Stimulated activated memory B cell treated with anti-CD40 and anti-IgM and Interleukin-4, amounts not matched to agents 10 μg/mL and 1 μg/mL and 100 μg/mL, for 72 hours (primary cell): ENCODE measurements around the gene PIK3CD.

Experiments
- ATAC-seq: fragments of 150-1000 bp; cut with Tn5 transposase; 2 replicates; pipeline ENCODE4 v1.10.0; 2021
- H3K27ac Mint-ChIP-seq: one replicate; pipeline ENCODE4 v1.8.0; 2022; ENCODE audit warnings: mild to moderate bottlenecking, mixed read lengths
- H3K27me3 Mint-ChIP-seq: one replicate; pipeline ENCODE4 v1.8.0; 2022; ENCODE audit warnings: mixed read lengths
- H3K36me3 Mint-ChIP-seq: one replicate; pipeline ENCODE4 v1.8.0; 2022; ENCODE audit warnings: mixed read lengths
- H3K4me1 Mint-ChIP-seq: one replicate; pipeline ENCODE4 v1.8.0; 2022; ENCODE audit warnings: mixed read lengths
- H3K4me3 Mint-ChIP-seq: one replicate; pipeline ENCODE4 v1.8.0; 2022; ENCODE audit warnings: mild to moderate bottlenecking, moderate library complexity, mixed read lengths
- H3K9me3 Mint-ChIP-seq: one replicate; pipeline ENCODE4 v1.8.0; 2022; ENCODE audit warnings: mixed read lengths

Gene PIK3CD

DNA sequence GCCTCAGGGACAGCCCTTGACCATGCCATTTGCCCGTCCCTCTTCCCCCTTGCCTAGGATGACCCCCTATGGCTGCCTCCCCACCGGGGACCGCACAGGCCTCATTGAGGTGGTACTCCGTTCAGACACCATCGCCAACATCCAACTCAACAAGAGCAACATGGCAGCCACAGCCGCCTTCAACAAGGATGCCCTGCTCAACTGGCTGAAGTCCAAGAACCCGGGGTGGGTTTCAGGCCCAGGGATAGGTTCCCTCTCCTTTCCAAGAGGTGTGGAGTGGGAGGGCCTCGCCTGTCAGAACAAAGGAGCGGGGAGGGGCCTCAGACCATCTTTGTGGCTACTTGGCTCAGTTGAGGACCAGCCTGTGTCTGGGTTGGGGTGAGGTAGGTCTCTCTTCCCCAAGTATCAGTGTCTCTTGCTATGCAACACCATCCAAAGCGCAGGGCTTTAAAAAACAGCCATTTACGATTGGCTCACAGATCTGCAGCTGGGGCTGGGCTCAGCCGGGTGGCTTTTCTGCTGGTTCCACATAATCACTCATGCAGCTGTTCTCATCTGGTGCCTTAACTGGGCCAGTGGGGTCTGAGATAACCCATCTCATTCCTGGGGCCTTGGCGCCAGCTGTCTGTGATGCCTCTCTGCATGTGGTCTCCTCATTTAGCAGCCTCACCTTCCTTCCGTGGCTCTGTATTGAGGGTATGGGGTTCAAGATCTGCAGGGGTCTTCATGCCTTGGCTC lies 71.7 kb downstream of the PIK3CD start:
- Mint-ChIP-seq H3K36me3 (peaks cover 73% of the 10 kb centered on the region), H3K4me3 (no peak overlapping the region), H3K27ac (peak overlapping the region; percentile 73), H3K4me1 (peaks cover 46% of the 10 kb centered on the region), H3K27me3 (no peaks in the 10 kb centered on the region), H3K9me3 (no peaks in the 10 kb centered on the region)
- ATAC-seq, result no peak

- no peak for ATAC-seq
- H3K9me3 Mint-ChIP-seq, result no peaks in the 10 kb centered on the region
- H3K36me3 Mint-ChIP-seq, result peaks cover 80% of the 10 kb centered on the region
- no peaks in the 10 kb centered on the region for H3K27me3 Mint-ChIP-seq
- H3K27ac Mint-ChIP-seq, result peak overlapping the region; percentile 73
- H3K4me1 Mint-ChIP-seq, result peaks cover 46% of the 10 kb centered on the region
- no peak overlapping the region for H3K4me3 Mint-ChIP-seq
These were observed 72.4 kb downstream of the PIK3CD start for GRCh38 chr1:9723926-9724325.

DNA sequence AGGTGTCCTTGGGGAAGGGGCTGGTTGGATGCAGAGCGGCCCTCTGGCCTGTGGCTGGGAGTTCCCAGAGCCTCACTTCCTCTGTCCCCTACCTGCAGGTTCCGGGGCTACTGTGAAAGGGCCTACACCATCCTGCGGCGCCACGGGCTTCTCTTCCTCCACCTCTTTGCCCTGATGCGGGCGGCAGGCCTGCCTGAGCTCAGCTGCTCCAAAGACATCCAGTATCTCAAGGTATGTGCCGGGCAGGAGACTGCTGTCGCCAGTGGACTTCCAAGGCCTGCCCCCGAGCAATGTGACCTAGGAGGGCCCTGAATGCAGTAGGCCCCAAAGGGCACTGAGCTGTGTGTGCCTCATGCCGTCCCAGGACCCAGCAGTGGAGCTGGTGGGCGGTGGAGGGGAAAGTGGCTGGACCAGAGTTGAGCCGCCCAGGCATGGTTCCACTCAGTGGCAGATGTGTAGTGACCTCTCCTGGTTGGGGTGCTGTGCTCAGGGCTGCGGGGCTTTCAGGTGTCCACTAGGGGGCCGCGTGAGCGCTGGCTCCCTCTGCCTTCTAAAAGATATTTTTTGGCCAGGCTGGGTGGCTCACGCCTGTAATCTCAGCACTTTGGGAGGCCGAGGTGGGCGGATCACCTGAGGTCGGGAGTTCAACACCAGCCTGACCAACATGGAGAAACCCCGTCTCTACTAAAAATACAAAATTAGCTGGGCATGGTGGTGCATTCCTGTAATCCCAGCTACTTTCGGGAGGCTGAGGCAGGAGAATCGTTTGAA lies 73.4 kb downstream of the PIK3CD start:
- Mint-ChIP-seq H3K4me1 (peaks cover 41% of the 10 kb centered on the region), H3K9me3 (no peaks in the 10 kb centered on the region), H3K27ac (peak overlapping the region; percentile 73), H3K27me3 (no peaks in the 10 kb centered on the region), H3K4me3 (no peak overlapping the region), H3K36me3 (peaks cover 85% of the 10 kb centered on the region)
- peak; percentile 80 for ATAC-seq

GRCh38 chr1:9726406-9726805 lies 74.9 kb downstream of the PIK3CD start:
- ATAC-seq, result no peak
- no peaks in the 10 kb centered on the region for H3K9me3 Mint-ChIP-seq
- no peaks in the 10 kb centered on the region for H3K27me3 Mint-ChIP-seq
- no peak overlapping the region for H3K4me3 Mint-ChIP-seq
- peaks cover 45% of the 10 kb centered on the region for H3K4me1 Mint-ChIP-seq
- H3K36me3 Mint-ChIP-seq, result peaks cover 87% of the 10 kb centered on the region
- H3K27ac Mint-ChIP-seq, result peak overlapping the region; percentile 27

DNA sequence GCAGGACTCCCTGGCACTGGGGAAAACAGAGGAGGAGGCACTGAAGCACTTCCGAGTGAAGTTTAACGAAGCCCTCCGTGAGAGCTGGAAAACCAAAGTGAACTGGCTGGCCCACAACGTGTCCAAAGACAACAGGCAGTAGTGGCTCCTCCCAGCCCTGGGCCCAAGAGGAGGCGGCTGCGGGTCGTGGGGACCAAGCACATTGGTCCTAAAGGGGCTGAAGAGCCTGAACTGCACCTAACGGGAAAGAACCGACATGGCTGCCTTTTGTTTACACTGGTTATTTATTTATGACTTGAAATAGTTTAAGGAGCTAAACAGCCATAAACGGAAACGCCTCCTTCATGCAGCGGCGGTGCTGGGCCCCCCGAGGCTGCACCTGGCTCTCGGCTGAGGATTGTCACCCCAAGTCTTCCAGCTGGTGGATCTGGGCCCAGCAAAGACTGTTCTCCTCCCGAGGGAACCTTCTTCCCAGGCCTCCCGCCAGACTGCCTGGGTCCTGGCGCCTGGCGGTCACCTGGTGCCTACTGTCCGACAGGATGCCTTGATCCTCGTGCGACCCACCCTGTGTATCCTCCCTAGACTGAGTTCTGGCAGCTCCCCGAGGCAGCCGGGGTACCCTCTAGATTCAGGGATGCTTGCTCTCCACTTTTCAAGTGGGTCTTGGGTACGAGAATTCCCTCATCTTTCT lies 75.5 kb downstream of the PIK3CD start:
- no peak for ATAC-seq
- Mint-ChIP-seq H3K27ac (peak overlapping the region; percentile 27), H3K36me3 (peaks cover 89% of the 10 kb centered on the region), H3K27me3 (no peaks in the 10 kb centered on the region), H3K4me3 (no peak overlapping the region), H3K4me1 (peaks cover 49% of the 10 kb centered on the region), H3K9me3 (no peaks in the 10 kb centered on the region)

DNA sequence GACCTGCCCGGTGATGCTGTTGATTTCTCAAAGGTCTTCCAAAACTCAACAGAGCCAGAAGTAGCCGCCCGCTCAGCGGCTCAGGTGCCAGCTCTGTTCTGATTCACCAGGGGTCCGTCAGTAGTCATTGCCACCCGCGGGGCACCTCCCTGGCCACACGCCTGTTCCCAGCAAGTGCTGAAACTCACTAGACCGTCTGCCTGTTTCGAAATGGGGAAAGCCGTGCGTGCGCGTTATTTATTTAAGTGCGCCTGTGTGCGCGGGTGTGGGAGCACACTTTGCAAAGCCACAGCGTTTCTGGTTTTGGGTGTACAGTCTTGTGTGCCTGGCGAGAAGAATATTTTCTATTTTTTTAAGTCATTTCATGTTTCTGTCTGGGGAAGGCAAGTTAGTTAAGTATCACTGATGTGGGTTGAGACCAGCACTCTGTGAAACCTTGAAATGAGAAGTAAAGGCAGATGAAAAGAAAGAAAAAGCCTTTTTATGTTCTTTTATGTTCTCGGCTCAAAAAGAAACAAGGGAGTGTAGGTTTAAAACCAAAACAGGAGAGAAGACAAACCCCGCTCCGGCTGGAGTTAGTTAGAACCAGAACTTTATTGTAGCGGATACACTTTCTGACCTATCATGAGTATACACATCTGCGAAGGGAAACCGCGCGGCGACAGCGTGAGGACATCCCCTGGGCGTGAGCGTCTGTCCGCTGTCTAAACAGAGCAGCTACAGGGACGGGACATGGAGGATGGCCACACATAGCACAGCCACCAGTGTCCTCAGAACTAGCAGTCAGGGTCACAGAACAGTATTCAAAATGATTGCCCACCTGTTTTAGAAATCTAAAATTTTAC lies 77.1 kb downstream of the PIK3CD start:
- H3K4me3 Mint-ChIP-seq, result peak overlapping the region; percentile 12
- H3K36me3 Mint-ChIP-seq, result peaks cover 89% of the 10 kb centered on the region
- peaks cover 62% of the 10 kb centered on the region for H3K4me1 Mint-ChIP-seq
- H3K27me3 Mint-ChIP-seq, result no peaks in the 10 kb centered on the region
- H3K9me3 Mint-ChIP-seq, result no peaks in the 10 kb centered on the region
- H3K27ac Mint-ChIP-seq, result peak overlapping the region; percentile 37
- ATAC-seq, result no peak

DNA sequence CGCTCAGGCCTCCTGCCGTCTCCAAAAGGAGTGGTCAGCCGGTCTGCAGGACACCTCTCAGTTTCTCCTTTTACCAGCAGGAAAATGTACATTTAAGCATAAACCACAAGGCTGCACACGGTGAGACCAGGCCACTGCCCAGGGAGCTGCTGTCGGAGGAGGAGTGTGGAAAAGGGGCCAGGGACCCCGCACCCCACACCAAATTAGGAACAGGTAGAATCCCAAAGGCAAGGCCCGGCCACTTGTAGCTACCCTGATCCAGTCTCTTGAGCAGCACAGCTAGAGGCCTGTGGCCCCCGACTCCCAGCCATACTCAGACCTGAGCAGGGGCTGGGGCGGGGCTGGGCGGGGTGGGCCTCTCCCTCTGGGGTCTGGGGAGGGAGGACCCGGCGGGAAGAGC lies 78.0 kb downstream of the PIK3CD start:
- peaks cover 89% of the 10 kb centered on the region for H3K36me3 Mint-ChIP-seq
- H3K27ac Mint-ChIP-seq, result peak overlapping the region; percentile 37
- ATAC-seq, result no peak
- no peaks in the 10 kb centered on the region for H3K9me3 Mint-ChIP-seq
- peaks cover 60% of the 10 kb centered on the region for H3K4me1 Mint-ChIP-seq
- H3K27me3 Mint-ChIP-seq, result no peaks in the 10 kb centered on the region
- no peak overlapping the region for H3K4me3 Mint-ChIP-seq

GRCh38 chr1:9730096-9730901 lies 78.8 kb downstream of the PIK3CD start:
- H3K4me3 Mint-ChIP-seq, result peak overlapping the region; percentile 48
- peaks cover 86% of the 10 kb centered on the region for H3K36me3 Mint-ChIP-seq
- H3K4me1 Mint-ChIP-seq, result peaks cover 54% of the 10 kb centered on the region
- peak; percentile 44 for ATAC-seq
- peak overlapping the region; percentile 57 for H3K27ac Mint-ChIP-seq
- H3K9me3 Mint-ChIP-seq, result no peaks in the 10 kb centered on the region
- no peaks in the 10 kb centered on the region for H3K27me3 Mint-ChIP-seq

- Mint-ChIP-seq H3K4me3 (peak overlapping the region; percentile 50), H3K9me3 (no peaks in the 10 kb centered on the region), H3K36me3 (peaks cover 92% of the 10 kb centered on the region), H3K27ac (peak overlapping the region; percentile 73), H3K27me3 (no peaks in the 10 kb centered on the region), H3K4me1 (peaks cover 54% of the 10 kb centered on the region)
- ATAC-seq, result no peak
These were observed 79.6 kb downstream of the PIK3CD start for GRCh38 chr1:9731051-9731537.

- Mint-ChIP-seq H3K9me3 (no peaks in the 10 kb centered on the region), H3K4me3 (peak overlapping the region; percentile 50), H3K27ac (peak overlapping the region; percentile 73), H3K27me3 (no peaks in the 10 kb centered on the region), H3K4me1 (peaks cover 54% of the 10 kb centered on the region), H3K36me3 (peaks cover 88% of the 10 kb centered on the region)
- ATAC-seq, result no peak
These were observed 80.0 kb downstream of the PIK3CD start for GRCh38 chr1:9731561-9731960.

DNA sequence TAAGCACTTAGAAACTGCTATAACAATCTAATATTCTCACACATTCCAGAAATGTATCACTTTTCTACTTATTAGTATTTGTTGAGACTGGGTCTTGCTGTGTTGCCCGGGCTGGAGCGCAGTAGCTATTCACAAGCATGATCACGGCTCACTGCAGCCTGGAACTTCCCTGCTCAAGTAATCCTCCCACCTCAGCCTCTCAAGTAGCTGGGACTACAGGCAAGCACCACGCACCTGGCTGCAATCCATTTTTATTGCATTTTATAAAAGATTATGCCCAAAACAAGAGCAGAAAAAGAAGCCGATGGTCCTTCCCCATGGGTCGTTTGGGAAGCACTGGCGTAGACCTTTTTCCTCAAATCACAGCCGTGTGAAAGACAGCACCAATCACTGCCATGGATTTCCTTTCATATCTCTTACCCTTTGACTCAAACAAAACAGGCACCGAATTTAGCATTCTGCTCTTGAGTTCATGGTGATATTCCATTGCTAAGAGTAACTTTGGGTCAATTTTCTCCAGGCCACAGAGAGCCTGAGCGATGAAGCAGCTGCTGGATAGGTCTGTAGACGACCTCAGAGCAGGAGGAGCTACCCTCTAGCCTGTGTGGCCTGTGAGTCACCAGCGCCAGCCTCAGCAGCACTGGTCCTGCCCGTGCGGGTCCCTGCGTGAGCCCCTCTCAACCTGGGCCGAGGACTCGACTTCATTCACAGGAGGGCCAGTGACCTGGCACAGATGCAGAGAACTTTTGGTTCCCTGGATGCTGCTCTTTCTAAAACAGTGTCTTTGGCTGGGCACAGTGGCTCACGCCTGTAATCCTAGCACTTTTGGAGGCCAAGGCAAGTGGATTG lies 80.8 kb downstream of the PIK3CD start:
- Mint-ChIP-seq H3K27ac (peak overlapping the region; percentile 73), H3K4me1 (peaks cover 54% of the 10 kb centered on the region), H3K4me3 (no peak overlapping the region), H3K36me3 (peaks cover 85% of the 10 kb centered on the region), H3K9me3 (no peaks in the 10 kb centered on the region), H3K27me3 (no peaks in the 10 kb centered on the region)
- peak; percentile 44 for ATAC-seq

- Mint-ChIP-seq H3K4me3 (peak overlapping the region; percentile 56), H3K9me3 (no peaks in the 10 kb centered on the region), H3K4me1 (peaks cover 53% of the 10 kb centered on the region), H3K27ac (peak overlapping the region; percentile 73), H3K36me3 (peaks cover 85% of the 10 kb centered on the region), H3K27me3 (no peaks in the 10 kb centered on the region)
- ATAC-seq, result no peak
These were observed 81.7 kb downstream of the PIK3CD start for GRCh38 chr1:9733160-9733789.

- Mint-ChIP-seq H3K27me3 (no peaks in the 10 kb centered on the region), H3K36me3 (peaks cover 71% of the 10 kb centered on the region), H3K4me3 (no peak overlapping the region), H3K27ac (no peak overlapping the region), H3K4me1 (peaks cover 35% of the 10 kb centered on the region), H3K9me3 (no peaks in the 10 kb centered on the region)
- ATAC-seq, result no peak
These were observed 84.3 kb downstream of the PIK3CD start for GRCh38 chr1:9735800-9736199.
